DOHH2 (cell line): Measurements from ENCODE around the gene ARHGAP27.

ENCODE experiments used
- CTCF ChIP-seq: fragments of 200-600 bp; sonication (generic); IDR thresholded peaks from one replicate; pipeline ENCODE4 v1.5.1; 2014; ENCODE audit warnings: antibody characterized with exemption, mild to moderate bottlenecking, low read depth, low read length; ENCODE audit not compliant: poor library complexity, severe bottlenecking
- EZH2phosphoT487 ChIP-seq: fragments of 200-600 bp; sonication (generic); IDR thresholded peaks from 2 replicates; pipeline ENCODE4 v1.6.1; 2017; ENCODE audit warnings: borderline replicate concordance, mild to moderate bottlenecking, antibody characterized with exemption, low read length, moderate library complexity, mixed read lengths

DNA sequence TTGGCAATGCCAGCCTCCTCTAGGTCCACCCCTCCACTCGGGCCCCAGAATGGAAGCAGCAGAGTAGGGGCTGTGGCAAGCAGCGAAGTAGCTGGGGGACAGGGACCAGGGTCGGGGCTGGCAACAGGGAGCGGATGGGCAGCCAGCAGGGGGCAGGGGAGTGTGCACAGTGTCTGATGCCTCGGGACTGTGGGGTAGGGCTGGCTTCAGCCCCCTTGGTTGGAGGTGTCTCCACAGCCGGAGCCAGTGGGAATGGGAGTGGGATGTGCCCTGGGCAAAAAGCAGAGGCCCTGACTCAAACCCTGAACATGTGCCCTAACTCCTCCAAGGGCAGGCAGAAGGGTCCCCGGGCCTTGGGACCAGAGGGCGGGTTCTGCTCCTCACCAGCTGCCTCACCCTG, 18.5 kb upstream of the ARHGAP27 start:
- TF ChIP-seq CTCF (peak; percentile 44), EZH2phosphoT487 (no peak)
